HG03439 (cell line): Measurements from ENCODE around the gene SYT1.

Experiments used
- ATAC-seq: cut with Tn5 transposase; IDR thresholded peaks from one replicate; pipeline ENCODE4 v1.9.1; 2021; ENCODE audit warnings: mild to moderate bottlenecking, moderate library complexity; ENCODE audit not compliant: unreplicated experiment

Gene SYT1

GRCh38 chr12:78891646-78892353 is 27.2 kb downstream of the SYT1 start:
- ATAC-seq = no peak

- no peak for ATAC-seq
These were observed 33.8 kb downstream of the SYT1 start for GRCh38 chr12:78898416-78898815.

- ATAC-seq = no peak
These were observed 50.3 kb downstream of the SYT1 start for GRCh38 chr12:78914859-78915331.

- no peak for ATAC-seq
These were observed 52.4 kb downstream of the SYT1 start for GRCh38 chr12:78916845-78917480.

- no peak for ATAC-seq
These were observed 52.9 kb downstream of the SYT1 start for GRCh38 chr12:78917513-78917912.

GRCh38 chr12:78918268-78918667 is 53.7 kb downstream of the SYT1 start:
- ATAC-seq = no peak

- no peak for ATAC-seq
These were observed 63.9 kb downstream of the SYT1 start for GRCh38 chr12:78928200-78929074.

GRCh38 chr12:78929075-78929418 is 64.5 kb downstream of the SYT1 start:
- ATAC-seq = no peak

- no peak for ATAC-seq
These were observed 67.0 kb downstream of the SYT1 start for GRCh38 chr12:78931466-78931990.

- no peak for ATAC-seq
These were observed 68.4 kb downstream of the SYT1 start for GRCh38 chr12:78933014-78933413.

GRCh38 chr12:78938341-78939084 is 73.9 kb downstream of the SYT1 start:
- no peak for ATAC-seq

- ATAC-seq = no peak
These were observed 85.0 kb downstream of the SYT1 start for GRCh38 chr12:78949532-78949931.

- ATAC-seq = no peak
These were observed 87.4 kb downstream of the SYT1 start for GRCh38 chr12:78951803-78952551.

GRCh38 chr12:78952552-78952929 is 88.0 kb downstream of the SYT1 start:
- no peak for ATAC-seq

- no peak for ATAC-seq
These were observed 94.4 kb downstream of the SYT1 start for GRCh38 chr12:78958941-78959340.

- ATAC-seq = no peak
These were observed 95.0 kb downstream of the SYT1 start for GRCh38 chr12:78959556-78959955.

- ATAC-seq = no peak
These were observed 96.6 kb downstream of the SYT1 start for GRCh38 chr12:78961171-78961570.

- no peak for ATAC-seq
These were observed 99.1 kb downstream of the SYT1 start for GRCh38 chr12:78963439-78964227.

GRCh38 chr12:78964521-78964920 is 99.9 kb downstream of the SYT1 start:
- no peak for ATAC-seq
